HepG2 (cell line): ENCODE measurements around the gene SCUBE1. TPM values are rescaled to one million over a fixed set of nuclear protein-coding genes. Genes with fewer than 3 reads are reported as not detected.
A peak's percentile ranks its signal among the peaks of the same experiment; 100 is the strongest.

Source experiments
- CREB1 ChIP-seq, 2 experiments: fragments of 450-650 bp in 1 of 2; IDR thresholded peaks; 2 replicates each; pipeline ENCODE4 v1.6.1; 2016 to 2017; ENCODE audit warnings: control low read depth in 1 of 2, mild to moderate bottlenecking in 1 of 2, missing compliant biosample characterization in 1 of 2, missing genetic modification characterization in 1 of 2
- polyA plus RNA-seq, 8 experiments: library from polyadenylated mRNA; depleted of rRNA in 3 of 8; stranded (reverse) in 7 of 8; unstranded in 1 of 8; fragments of >200 nt; fragmentation: Illumina TruSeq in 4 of 8; extraction: Trizol in 4 of 8; gene quantifications; 2 replicates each; pipeline versions ENCODE4 v1.2.1 to v1.2.3, GENCODE V29; 2011 to 2016; ENCODE audit warnings: low read depth in 4 of 8, missing spikeins in 1 of 8, mixed read lengths in 1 of 8; ENCODE audit not compliant: insufficient read depth in 1 of 8
- total RNA-seq, 5 experiments: library from RNA; depleted of rRNA; stranded (reverse); fragments of >200 nt; fragmentation: Illumina TruSeq; extraction: Trizol; gene quantifications; 2 replicates each; pipeline ENCODE4 v1.2.3, GENCODE V29; 2016; ENCODE audit warnings: low read depth in 1 of 5
- TF ChIP-seq, protein P1 (sequence below): sonication (generic); formaldehyde crosslinking; IDR thresholded peaks from 2 replicates; pipeline ENCODE4 v1.8.0; 2022; ENCODE audit warnings: missing genetic modification reagents, mild to moderate bottlenecking, moderate library complexity, borderline replicate concordance
- TF ChIP-seq, protein P2 (sequence below), 2 experiments: fragments of 450-650 bp in 1 of 2; sonication (generic) in 1 of 2; formaldehyde crosslinking in 1 of 2; IDR thresholded peaks; 2 replicates each; pipeline versions ENCODE4 v1.6.1 to v1.8.0; 2016 to 2022; ENCODE audit warnings: antibody characterized with exemption in 1 of 2, mild to moderate bottlenecking in 1 of 2, missing genetic modification reagents in 1 of 2

The SCUBE1 gene
- total and polyA plus RNA-seq, 2 of the 13 experiments (the other 11 are each of a cell fraction or from before 2014, with no cell fraction given) = under 0.01 to 0.05 TPM

DNA sequence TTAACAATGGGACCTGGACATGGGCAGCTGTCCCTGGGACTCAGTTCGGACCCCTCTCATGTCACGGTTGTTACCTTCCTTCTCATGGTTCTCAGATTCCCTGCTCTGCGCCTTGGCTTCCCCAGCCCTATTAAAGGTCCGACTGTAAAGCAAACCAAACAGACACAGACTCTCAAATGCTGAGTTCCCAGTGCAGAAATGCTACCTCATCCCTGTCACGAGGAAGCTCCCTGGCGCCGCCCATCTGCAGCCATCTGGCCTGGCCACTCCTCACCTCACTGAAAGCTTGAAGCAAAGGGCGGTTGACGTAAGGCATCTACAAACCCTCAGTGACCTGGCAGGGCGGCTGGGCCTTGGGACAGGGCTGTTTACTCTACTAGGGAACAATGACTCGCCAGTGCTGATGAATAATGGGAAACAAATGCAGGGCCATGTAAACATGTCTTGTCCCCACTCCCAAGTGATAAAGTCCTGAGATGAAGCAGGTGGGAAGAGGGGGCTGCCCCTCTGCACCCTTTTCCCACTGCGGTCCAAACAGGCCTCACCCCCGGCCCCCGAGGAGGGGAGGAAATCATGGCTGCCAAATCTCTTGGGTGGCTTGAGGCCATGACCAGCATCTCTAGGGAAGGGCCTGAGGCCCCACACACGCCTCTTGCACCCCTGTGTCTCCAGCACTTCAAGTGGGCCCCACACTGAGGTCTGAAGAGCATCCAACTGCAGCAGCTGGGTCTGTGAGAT, 49.3 kb downstream of the SCUBE1 start (continued):
- TF ChIP-seq, protein P1, sequence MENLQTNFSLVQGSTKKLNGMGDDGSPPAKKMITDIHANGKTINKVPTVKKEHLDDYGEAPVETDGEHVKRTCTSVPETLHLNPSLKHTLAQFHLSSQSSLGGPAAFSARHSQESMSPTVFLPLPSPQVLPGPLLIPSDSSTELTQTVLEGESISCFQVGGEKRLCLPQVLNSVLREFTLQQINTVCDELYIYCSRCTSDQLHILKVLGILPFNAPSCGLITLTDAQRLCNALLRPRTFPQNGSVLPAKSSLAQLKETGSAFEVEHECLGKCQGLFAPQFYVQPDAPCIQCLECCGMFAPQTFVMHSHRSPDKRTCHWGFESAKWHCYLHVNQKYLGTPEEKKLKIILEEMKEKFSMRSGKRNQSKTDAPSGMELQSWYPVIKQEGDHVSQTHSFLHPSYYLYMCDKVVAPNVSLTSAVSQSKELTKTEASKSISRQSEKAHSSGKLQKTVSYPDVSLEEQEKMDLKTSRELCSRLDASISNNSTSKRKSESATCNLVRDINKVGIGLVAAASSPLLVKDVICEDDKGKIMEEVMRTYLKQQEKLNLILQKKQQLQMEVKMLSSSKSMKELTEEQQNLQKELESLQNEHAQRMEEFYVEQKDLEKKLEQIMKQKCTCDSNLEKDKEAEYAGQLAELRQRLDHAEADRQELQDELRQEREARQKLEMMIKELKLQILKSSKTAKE (CRISPR knock-in tag) = peak; percentile 44
- TF ChIP-seq CREB1 (IDR thresholded peaks at IDR 0.05) (0 out of 2 replicates have a peak, but pooled peaks have one; percentile 33), CREB1 (CRISPR knock-in tag; IDR thresholded peaks at IDR 0.05) (no peak; the same call in 1 of the 2 replicates)
- TF ChIP-seq, protein P2, sequence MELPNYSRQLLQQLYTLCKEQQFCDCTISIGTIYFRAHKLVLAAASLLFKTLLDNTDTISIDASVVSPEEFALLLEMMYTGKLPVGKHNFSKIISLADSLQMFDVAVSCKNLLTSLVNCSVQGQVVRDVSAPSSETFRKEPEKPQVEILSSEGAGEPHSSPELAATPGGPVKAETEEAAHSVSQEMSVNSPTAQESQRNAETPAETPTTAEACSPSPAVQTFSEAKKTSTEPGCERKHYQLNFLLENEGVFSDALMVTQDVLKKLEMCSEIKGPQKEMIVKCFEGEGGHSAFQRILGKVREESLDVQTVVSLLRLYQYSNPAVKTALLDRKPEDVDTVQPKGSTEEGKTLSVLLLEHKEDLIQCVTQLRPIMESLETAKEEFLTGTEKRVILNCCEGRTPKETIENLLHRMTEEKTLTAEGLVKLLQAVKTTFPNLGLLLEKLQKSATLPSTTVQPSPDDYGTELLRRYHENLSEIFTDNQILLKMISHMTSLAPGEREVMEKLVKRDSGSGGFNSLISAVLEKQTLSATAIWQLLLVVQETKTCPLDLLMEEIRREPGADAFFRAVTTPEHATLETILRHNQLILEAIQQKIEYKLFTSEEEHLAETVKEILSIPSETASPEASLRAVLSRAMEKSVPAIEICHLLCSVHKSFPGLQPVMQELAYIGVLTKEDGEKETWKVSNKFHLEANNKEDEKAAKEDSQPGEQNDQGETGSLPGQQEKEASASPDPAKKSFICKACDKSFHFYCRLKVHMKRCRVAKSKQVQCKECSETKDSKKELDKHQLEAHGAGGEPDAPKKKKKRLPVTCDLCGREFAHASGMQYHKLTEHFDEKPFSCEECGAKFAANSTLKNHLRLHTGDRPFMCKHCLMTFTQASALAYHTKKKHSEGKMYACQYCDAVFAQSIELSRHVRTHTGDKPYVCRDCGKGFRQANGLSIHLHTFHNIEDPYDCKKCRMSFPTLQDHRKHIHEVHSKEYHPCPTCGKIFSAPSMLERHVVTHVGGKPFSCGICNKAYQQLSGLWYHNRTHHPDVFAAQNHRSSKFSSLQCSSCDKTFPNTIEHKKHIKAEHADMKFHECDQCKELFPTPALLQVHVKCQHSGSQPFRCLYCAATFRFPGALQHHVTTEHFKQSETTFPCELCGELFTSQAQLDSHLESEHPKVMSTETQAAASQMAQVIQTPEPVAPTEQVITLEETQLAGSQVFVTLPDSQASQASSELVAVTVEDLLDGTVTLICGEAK (IDR thresholded peaks at IDR 0.05) = no peak
- TF ChIP-seq, protein P2 (CRISPR knock-in tag; IDR thresholded peaks at IDR 0.05) = 0 out of 2 replicates have a peak, but pooled peaks have one; percentile 33
